GM08714 (cell line): ENCODE measurements around the gene OR2T4.

Experiments used
- H3K4me3 ChIP-seq: fragments of 200-500 bp; sonication (Bioruptor generic); 2 replicates; pipeline ENCODE4 v1.5.1; 2014; ENCODE audit warnings: mild to moderate bottlenecking, low read length, inconsistent platforms
- ZNF274 ChIP-seq: IDR thresholded peaks from 2 replicates; pipeline ENCODE4 v1.6.1; 2012; ENCODE audit warnings: mild to moderate bottlenecking, low read depth, low read length

OR2T4 gene

DNA sequence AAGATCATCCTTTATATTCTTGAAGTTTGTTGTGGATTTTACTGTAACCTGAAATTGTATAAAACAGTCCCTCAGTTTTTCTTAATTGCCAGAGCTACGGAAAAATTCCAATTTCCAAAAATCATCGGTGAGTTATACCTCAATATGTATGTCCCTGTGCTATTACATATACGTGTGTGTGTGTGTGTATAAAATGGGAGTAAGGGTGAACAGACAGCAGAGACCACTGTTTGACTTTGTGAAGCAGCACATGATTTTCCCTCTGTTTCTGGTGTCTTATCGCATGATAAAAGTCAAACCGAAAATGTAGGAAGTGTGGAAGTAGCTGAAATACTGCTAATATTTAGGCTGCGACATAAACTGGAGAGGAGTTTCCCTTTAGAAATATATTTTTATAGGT, 42.6 kb downstream of the OR2T4 start:
- TF ChIP-seq ZNF274 = no peak
- no peak overlapping the region for H3K4me3 ChIP-seq

DNA sequence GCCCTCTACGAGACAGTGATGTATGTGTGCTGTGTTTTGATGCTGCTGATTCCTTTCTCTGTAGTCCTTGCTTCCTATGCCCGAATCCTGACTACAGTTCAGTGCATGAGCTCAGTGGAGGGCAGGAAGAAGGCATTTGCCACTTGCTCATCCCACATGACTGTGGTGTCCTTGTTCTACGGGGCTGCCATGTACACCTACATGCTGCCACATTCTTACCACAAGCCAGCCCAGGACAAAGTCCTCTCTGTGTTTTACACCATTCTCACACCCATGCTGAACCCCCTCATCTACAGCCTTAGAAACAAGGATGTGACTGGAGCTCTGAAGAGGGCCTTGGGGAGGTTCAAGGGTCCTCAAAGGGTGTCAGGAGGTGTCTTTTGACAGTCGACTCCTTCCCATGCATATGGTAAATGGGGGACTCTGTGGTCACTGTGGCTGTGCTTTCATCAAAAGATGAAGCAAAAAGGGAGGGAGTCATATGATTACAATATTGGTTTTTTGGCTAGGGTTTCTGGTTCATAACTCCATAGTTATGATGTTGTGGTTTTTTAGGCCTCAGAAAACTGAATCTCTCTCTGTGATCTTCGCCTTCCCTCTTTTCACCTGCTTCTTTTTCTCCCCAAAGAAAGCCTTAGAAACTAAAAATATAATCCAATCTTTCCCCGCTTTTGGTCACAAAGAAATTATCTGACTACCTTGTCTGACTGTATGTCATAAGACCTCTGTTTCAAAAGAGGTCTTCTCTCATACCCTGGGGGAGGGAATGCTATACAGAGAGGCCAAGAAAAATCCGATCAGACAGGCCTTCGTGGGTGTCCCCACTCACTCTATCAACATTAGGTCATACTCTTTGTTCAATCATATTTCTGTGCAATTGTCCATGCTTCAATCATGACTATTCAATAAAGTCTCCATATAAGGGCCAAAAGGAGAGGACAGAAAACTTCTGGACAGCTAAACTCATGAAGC, 45.5 kb downstream of the OR2T4 start:
- TF ChIP-seq ZNF274 = no peak
- H3K4me3 ChIP-seq = no peak overlapping the region
